Astrocyte (in vitro differentiated cells and primary cell): ENCODE results near the gene TAOK2.

Experiments
- CTCF ChIP-seq: IDR thresholded peaks from 2 replicates; pipeline ENCODE4 v1.5.1; 2011; ENCODE audit warnings: low read depth, mild to moderate bottlenecking, inconsistent platforms, low read length, moderate library complexity; ENCODE audit not compliant: insufficient read depth
- EZH2 ChIP-seq: IDR thresholded peaks from 2 replicates; pipeline ENCODE4 v1.6.1; 2012; ENCODE audit warnings: mild to moderate bottlenecking, low read length, inconsistent platforms; ENCODE audit not compliant: insufficient read depth

- no peak for TF ChIP-seq CTCF
- TF ChIP-seq EZH2 = no peak
Measured at GRCh38 chr16:29995911-29996765, 22.5 kb downstream of the TAOK2 start, which contains the start of gene INO80E.
